NCI-H446 (cell line): ENCODE data around the gene TUBGCP6.
A peak's percentile ranks its signal among the peaks of the same experiment; 100 is the strongest.

Source experiments
- DNase-seq, 2 experiments: peaks; one replicate each; lab custom pipeline; 2025; lab: John Stamatoyannopoulos, UW

The TUBGCP6 gene, protein sequence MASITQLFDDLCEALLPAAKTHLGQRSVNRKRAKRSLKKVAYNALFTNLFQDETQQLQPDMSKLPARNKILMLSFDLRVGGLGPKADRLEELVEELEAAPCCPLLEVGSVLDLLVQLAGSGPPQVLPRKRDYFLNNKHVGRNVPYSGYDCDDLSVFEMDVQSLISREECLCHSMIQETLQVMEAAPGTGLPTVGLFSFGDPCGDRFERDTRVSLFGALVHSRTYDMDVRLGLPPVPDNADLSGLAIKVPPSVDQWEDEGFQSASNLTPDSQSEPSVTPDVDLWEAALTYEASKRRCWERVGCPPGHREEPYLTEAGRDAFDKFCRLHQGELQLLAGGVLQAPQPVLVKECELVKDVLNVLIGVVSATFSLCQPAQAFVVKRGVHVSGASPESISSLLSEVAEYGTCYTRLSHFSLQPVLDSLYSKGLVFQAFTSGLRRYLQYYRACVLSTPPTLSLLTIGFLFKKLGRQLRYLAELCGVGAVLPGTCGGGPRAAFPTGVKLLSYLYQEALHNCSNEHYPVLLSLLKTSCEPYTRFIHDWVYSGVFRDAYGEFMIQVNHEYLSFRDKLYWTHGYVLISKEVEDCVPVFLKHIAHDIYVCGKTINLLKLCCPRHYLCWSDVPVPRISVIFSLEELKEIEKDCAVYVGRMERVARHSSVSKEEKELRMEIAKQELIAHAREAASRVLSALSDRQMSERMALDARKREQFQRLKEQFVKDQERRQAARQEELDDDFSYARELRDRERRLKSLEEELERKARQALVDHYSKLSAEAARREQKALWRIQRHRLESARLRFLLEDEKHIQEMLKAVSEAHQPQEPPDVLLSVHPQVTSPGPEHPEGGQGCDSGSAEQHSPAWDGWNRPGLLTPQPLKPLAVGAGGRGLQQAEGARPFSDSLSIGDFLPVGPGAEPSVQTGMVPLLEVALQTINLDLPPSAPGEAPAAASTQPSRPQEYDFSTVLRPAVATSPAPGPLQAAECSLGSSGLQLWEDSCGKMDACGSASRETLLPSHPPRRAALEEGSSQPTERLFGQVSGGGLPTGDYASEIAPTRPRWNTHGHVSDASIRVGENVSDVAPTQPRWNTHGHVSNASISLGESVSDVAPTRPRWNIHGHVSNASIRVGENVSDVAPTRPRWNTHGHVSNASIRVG (N-terminal part only)

DNA sequence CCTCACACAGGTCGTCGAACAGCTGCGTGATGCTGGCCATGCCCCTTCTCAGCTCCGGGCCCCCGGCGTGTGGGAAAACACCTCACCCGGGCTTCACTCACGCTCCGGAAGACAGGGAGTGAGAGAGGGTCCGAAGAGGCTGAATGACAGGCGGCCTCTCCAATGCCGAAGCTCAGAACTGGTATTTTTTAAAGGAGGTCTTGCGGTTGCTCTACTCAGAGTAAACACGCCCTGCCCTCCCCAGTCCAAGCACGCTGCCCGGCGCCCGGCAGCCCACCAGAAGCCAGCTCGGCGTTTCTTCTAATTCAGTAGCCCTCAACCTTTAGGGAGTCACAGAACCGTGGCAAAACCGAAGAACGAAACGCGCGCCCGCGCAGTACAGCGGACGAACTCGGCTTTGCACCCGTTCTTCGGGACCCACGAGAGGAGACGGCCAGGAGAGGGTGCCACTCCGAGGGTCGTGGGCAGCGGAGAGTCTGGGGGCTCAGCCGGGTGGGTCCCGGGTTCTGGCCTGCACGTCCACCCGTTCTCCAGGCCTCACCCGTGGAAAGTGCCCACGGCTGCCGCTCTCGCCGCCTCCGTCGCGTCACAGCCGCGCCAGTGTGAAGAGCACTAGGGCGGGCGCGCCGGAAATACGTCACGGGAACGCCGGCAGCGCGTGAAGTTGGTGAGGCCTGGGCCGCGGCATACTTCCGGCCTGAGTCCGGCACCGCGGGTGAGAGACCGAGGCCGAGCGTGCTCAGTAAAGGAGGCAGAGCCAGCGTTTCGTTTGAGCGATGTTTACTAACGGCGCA is at the start of gene TUBGCP6:
TUBGCP6 (minus strand) TSS at position 604 of the 794 bp plus-strand sequence; CDS start at position 40, 564 bp downstream.
- peak; percentile 61 to 90 for DNase-seq

- DNase-seq, result no peak
These were observed 49.5 kb upstream of the TUBGCP6 start for GRCh38 chr22:50294319-50294656.

GRCh38 chr22:50293441-50294318 is 48.9 kb upstream of the TUBGCP6 start:
- no peak for DNase-seq

GRCh38 chr22:50292643-50293440 is 48.0 kb upstream of the TUBGCP6 start:
- DNase-seq, result no peak

DNA sequence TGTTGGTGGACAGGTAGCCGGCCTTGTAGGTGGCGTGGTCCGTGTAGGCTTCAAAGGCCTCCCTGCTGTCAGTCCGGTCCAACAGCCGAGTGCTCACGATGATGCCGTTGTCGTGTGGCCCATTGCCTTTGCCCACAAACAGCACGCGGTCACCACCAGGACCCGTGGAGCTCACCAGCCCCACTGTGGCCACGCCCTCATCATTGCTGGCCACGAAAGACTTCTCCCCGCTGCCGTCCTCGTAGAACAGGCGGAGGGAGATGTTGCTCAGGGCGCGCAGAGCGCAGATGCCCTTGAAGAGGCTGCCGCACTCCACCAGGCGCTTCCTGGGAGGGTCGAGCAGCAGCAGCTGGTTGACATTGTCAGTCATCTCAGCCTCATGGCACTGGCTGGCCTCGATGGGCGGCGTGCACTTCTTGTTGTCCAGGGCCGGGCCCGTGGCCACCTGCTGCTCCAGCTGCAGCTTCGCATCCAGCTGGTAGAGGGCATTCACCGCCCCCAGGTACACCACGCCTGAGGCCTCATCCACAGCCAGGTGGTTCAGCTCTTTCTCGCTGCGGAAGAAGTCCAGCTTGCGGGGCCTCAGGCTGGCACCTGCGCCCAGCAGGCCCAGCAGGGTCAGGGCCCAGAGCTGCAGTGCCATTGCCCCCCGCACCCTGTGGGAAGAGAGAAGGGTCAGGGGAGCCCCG is 45.3 kb upstream of the TUBGCP6 start:
- no peak for DNase-seq

GRCh38 chr22:50289151-50289941 is 44.5 kb upstream of the TUBGCP6 start:
- DNase-seq, result no peak

- no peak for DNase-seq
These were observed 42.9 kb upstream of the TUBGCP6 start for GRCh38 chr22:50287731-50288130.

DNA sequence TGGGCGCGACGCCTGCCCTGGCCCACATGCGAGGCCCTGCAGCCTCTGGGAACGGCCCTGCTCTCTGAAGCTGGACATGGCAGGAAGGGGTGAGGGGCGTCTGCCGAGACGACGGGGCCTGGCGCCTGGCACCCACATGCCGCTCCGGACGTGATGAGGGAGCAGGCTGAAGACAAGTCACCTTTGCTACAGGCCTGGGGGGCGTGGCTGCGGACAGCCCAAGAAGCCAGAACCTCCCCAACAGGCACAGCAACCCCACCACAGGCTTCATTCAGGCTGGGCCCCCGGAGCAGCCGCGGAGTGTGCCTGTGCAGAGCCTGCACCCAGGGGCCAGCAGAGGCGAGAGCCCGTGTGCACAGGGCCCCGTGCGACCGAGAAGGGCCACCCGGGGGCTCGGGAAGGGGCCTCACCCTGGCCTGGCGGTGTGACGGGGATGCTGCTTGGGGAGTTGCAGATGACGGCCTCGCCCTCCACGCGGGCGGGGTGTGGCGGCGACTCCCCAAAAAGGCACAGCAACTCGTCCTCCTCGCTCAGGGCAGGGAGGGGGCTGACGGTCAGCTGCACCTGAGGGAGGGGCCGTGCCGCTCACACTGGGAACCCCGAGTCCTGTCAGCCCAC is 42.0 kb upstream of the TUBGCP6 start:
- DNase-seq, result no peak

- DNase-seq, result no peak
These were observed 41.5 kb upstream of the TUBGCP6 start for GRCh38 chr22:50286275-50286674.

DNA sequence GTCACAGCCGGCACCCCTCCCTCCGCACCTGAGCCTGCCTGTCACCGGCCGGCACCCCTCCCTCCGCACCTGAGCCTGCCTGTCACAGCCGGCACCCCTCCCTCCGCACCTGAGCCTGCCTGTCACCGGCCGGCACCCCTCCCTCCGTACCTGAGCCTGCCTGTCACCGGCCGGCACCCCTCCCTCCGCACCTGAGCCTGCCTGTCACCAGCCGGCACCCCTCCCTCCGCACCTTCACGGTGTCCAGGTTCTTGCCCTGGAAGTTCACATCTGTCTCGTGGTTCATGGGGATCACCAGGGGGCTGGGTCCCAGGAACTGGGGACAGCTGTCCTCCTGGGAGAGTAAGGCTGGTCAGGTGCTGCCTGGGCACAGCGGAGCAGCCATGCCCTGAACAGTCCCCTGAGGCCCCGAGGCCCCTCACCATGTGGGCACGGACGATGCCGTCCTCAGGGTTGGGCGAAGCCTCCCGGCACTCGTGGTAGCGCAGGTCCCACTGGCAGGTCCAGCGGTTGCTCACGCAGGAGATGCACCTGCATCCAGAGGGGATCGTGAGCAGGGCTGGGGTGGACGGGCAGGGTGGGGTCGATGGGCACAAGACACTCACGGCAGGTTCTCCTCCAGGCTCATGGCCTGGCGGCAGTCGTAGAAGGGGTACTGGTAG is 40.9 kb upstream of the TUBGCP6 start:
- DNase-seq, result no peak

DNA sequence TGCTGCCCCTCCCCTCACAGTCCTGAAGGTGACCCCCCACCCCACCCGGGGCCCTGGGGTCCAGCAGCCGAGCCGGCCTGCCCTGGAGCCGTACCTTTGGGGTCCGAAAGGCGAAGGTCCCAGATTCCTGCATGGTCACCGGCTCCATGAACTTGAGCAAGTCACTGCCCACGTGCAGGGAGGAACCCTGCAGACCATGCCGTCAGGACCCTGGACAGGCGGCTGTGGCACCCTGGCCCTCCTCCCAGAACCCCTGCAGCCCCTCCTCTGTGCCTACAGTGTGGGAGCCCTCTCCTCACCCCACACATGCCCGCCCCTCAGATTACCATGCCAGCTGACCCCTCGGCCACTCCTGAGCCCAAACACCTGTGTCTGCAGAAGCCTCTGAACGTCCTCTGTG is 39.7 kb upstream of the TUBGCP6 start:
- no peak for DNase-seq

DNA sequence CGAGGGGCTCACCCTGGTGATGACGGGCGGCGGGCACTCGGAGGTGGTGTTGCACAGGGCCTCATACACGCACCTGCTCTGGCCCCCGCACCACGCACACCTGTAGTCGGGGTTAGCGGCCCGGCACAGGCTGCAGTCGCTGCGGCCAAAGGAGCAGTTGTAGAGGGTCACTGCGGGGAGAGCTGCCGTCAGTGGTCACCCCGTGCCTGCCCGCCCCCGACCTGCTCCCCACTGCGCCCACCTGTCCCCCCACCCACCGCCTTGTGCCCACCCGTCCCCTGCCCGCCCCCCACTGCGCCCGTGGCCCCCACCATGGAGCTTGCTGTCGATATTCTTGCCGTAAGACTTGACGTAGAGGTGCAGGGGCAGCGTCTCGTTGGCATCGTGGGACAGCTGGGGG is 39.0 kb upstream of the TUBGCP6 start:
- DNase-seq, result no peak

DNA sequence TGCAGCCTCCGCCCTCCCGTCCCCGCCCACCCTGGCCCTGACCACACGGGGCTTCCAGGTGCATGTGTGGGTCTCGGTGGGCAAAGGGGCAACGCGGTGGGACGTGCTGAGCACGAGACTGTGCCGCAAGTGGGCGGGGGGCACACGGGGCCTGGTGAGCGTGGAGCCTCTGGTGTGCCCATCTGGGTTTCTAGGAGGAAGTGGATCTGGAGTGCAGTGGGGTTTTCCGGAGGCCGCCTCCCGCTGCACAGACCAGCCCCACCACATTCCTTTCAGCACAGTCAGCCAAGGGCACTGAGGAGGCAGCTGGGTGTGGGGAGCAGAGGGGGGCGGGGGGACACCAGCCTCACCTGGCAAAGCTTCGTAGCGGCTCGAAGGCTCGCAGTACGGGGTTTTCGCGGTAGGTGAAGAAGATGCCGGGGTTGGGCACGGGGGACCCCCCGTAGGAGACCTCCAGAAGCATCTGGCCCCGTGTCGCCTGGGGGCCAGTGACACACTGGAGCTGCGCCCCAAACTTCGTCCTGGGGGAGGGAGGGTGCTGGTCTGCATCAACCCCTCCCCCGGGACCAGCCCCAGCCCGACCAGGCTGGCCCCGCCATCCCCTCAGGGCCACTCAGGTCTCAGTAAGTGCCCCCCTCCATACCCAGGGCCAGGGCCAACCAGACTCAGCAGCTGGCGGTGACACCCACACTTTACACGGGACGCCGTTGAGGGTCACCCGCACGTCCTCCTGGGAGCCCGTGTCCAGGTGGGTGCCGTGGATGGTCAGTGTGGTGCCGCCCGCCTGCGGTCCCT is 37.7 kb upstream of the TUBGCP6 start:
- no peak for DNase-seq

GRCh38 chr22:50281957-50282356 is 37.1 kb upstream of the TUBGCP6 start:
- no peak for DNase-seq

DNA sequence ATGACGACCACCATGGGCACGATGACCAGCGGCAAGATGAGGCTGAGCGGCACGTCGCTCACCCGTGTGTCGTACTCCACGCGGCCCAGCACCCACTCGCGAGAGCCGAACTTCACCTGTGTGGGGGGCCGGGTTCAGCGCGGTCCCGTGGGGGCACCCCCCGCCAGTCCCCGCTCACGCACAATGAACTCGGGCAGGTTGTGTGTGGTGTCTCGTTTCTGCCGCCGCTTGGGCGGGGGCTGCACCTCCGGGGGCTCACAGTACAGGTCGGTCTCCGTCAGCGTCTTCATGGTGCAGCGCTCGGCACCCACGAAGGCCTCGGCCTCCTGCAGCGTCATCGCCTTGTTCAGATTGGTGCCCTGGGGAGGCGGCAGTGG is 36.5 kb upstream of the TUBGCP6 start:
- no peak for DNase-seq

- no peak for DNase-seq
These were observed 36.0 kb upstream of the TUBGCP6 start for GRCh38 chr22:50280708-50281383.
